GM12878 (cell line): Measurements from ENCODE around the gene SEL1L. TPM values are rescaled to one million over a fixed set of nuclear protein-coding genes. Genes with fewer than 3 reads are reported as not detected.

ENCODE experiments used
- BACH1 ChIP-seq: fragments of 450-650 bp; IDR thresholded peaks from 2 replicates; pipeline ENCODE4 v1.6.1; 2017; ENCODE audit warnings: mild to moderate bottlenecking, borderline replicate concordance
- BHLHE40 ChIP-seq, 2 experiments: fragments of 450-650 bp in 1 of 2; IDR thresholded peaks; 2 replicates each; pipeline ENCODE4 v1.6.1; 2011 to 2017; ENCODE audit warnings: low read depth in 2 of 2, borderline replicate concordance in 1 of 2, improper control_type of control experiment in 1 of 2, low read length in 1 of 2, mild to moderate bottlenecking in 1 of 2
- CREB1 ChIP-seq: IDR thresholded peaks from 2 replicates; pipeline ENCODE4 v1.6.1; 2012; ENCODE audit warnings: low read depth, mild to moderate bottlenecking, inconsistent platforms
- GATAD2B ChIP-seq: fragments of 450-650 bp; conservative IDR thresholded peaks from 2 replicates; pipeline ENCODE4 v1.6.1; 2017; ENCODE audit warnings: low read depth, mild to moderate bottlenecking, moderate library complexity
- RAD51 ChIP-seq: fragments of 450-650 bp; IDR thresholded peaks from 2 replicates; pipeline ENCODE4 v1.6.1; 2016; ENCODE audit warnings: moderate library complexity, mild to moderate bottlenecking, inconsistent platforms
- ZNF207 ChIP-seq: fragments of 450-650 bp; IDR thresholded peaks from 2 replicates; pipeline ENCODE4 v1.6.1; 2014; ENCODE audit warnings: antibody characterized with exemption, mild to moderate bottlenecking, borderline replicate concordance
- ZNF24 ChIP-seq: fragments of 450-650 bp; IDR thresholded peaks from 2 replicates; pipeline ENCODE4 v1.6.1; 2017; ENCODE audit warnings: antibody characterized with exemption, mild to moderate bottlenecking
- polyA plus RNA-seq, 11 experiments: library from polyadenylated mRNA; depleted of rRNA in 4 of 11; unstranded in 6 of 11; stranded (reverse) in 5 of 11; fragments of >200 nt; fragmentation: Nextera tagmentation in 4 of 11; fragmentation: Illumina TruSeq in 1 of 11; extraction: Ambion mirVana in 4 of 11; extraction: Trizol in 1 of 11; gene quantifications; 1 replicate in 1 of 11; 2 replicates in 10 of 11; pipeline versions ENCODE4 v1.2.1 to v1.2.3, GENCODE V29; 2011 to 2016; ENCODE audit warnings: inconsistent platforms in 2 of 11, missing spikeins in 2 of 11, low read depth in 1 of 11
- total RNA-seq, 4 experiments: library from RNA; depleted of rRNA in 3 of 4; stranded (reverse); fragments of >200 nt in 3 of 4; fragmentation: Illumina TruSeq in 1 of 4; extraction: Trizol in 1 of 4; gene quantifications; 2 replicates each; pipeline versions ENCODE4 v1.2.1 to v1.2.3, GENCODE V29; 2013 to 2021
- TF ChIP-seq, protein P1 (sequence below): fragments of 450-650 bp; IDR thresholded peaks from 2 replicates; pipeline ENCODE4 v1.6.1; 2017; ENCODE audit warnings: mild to moderate bottlenecking, low read depth, inconsistent platforms; ENCODE audit not compliant: poor library complexity, severe bottlenecking
- TF ChIP-seq, protein P2 (sequence below): IDR thresholded peaks from 2 replicates; pipeline ENCODE4 v1.6.1; 2012; ENCODE audit warnings: low read depth, low read length, improper control_type of control experiment
- TF ChIP-seq, protein P3 (sequence below): fragments of 150-350 bp; IDR thresholded peaks from 2 replicates; pipeline ENCODE4 v1.6.1; 2014; ENCODE audit warnings: mild to moderate bottlenecking, low read depth, low read length
- TF ChIP-seq, protein P4 (sequence below): fragments of 450-650 bp; IDR thresholded peaks from 2 replicates; pipeline ENCODE4 v1.6.1; 2016; ENCODE audit warnings: mild to moderate bottlenecking, moderate library complexity, borderline replicate concordance
- TF ChIP-seq, protein P5 (sequence below): fragments of 450-650 bp; IDR thresholded peaks from 2 replicates; pipeline ENCODE4 v1.6.1; 2014; ENCODE audit warnings: mild to moderate bottlenecking
- TF ChIP-seq, protein P6 (sequence below): fragments of 450-650 bp; IDR thresholded peaks from 2 replicates; pipeline ENCODE4 v1.6.1; 2017; ENCODE audit warnings: mild to moderate bottlenecking, moderate library complexity

Gene SEL1L
- total and polyA plus RNA-seq, 10 of the 15 experiments (the other 5 are each of a cell fraction or from before 2014, with no cell fraction given): 13.4 to 57.2 (median 31.7) TPM

DNA sequence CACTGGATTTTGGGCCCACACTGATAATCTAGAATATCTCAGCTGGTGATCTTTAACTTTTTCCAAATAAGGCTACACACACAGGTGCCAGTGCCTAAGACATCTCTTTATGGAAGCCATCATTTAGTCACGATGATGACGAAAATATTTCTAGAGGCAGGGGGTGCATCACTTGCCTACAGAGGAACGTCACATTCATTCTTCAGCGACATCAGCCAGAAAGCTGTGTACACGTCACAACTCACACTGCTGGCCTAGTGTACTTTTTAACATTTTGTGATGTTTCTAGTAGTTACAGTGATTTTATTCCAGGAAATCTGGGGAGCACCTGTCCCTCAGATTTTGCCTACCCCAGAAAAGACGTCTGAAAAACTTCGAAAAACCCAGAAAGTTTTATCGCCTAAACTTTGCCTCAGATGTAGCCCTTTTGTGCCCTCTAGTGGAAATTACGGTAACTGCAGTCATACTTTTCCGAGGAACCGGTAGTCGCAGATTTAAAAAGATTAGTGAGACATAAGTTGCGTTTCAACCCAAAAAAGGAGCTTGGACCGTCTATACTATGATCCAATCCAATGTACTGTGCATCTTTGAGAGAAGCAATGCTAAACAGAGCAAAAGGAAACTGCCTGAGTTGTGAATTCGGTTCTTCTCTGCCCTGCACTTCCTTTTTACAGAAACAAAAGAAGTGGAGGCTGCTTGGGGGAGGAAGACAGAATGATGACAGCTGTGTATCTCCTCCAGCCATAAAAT, 69.2 kb downstream of the SEL1L start (continued):
- TF ChIP-seq, protein P1, sequence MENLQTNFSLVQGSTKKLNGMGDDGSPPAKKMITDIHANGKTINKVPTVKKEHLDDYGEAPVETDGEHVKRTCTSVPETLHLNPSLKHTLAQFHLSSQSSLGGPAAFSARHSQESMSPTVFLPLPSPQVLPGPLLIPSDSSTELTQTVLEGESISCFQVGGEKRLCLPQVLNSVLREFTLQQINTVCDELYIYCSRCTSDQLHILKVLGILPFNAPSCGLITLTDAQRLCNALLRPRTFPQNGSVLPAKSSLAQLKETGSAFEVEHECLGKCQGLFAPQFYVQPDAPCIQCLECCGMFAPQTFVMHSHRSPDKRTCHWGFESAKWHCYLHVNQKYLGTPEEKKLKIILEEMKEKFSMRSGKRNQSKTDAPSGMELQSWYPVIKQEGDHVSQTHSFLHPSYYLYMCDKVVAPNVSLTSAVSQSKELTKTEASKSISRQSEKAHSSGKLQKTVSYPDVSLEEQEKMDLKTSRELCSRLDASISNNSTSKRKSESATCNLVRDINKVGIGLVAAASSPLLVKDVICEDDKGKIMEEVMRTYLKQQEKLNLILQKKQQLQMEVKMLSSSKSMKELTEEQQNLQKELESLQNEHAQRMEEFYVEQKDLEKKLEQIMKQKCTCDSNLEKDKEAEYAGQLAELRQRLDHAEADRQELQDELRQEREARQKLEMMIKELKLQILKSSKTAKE: peak; percentile 36
- TF ChIP-seq, protein P2, sequence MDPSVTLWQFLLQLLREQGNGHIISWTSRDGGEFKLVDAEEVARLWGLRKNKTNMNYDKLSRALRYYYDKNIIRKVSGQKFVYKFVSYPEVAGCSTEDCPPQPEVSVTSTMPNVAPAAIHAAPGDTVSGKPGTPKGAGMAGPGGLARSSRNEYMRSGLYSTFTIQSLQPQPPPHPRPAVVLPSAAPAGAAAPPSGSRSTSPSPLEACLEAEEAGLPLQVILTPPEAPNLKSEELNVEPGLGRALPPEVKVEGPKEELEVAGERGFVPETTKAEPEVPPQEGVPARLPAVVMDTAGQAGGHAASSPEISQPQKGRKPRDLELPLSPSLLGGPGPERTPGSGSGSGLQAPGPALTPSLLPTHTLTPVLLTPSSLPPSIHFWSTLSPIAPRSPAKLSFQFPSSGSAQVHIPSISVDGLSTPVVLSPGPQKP: no peak
- TF ChIP-seq, protein P3, sequence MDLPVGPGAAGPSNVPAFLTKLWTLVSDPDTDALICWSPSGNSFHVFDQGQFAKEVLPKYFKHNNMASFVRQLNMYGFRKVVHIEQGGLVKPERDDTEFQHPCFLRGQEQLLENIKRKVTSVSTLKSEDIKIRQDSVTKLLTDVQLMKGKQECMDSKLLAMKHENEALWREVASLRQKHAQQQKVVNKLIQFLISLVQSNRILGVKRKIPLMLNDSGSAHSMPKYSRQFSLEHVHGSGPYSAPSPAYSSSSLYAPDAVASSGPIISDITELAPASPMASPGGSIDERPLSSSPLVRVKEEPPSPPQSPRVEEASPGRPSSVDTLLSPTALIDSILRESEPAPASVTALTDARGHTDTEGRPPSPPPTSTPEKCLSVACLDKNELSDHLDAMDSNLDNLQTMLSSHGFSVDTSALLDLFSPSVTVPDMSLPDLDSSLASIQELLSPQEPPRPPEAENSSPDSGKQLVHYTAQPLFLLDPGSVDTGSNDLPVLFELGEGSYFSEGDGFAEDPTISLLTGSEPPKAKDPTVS: no peak
- TF ChIP-seq, protein P4, sequence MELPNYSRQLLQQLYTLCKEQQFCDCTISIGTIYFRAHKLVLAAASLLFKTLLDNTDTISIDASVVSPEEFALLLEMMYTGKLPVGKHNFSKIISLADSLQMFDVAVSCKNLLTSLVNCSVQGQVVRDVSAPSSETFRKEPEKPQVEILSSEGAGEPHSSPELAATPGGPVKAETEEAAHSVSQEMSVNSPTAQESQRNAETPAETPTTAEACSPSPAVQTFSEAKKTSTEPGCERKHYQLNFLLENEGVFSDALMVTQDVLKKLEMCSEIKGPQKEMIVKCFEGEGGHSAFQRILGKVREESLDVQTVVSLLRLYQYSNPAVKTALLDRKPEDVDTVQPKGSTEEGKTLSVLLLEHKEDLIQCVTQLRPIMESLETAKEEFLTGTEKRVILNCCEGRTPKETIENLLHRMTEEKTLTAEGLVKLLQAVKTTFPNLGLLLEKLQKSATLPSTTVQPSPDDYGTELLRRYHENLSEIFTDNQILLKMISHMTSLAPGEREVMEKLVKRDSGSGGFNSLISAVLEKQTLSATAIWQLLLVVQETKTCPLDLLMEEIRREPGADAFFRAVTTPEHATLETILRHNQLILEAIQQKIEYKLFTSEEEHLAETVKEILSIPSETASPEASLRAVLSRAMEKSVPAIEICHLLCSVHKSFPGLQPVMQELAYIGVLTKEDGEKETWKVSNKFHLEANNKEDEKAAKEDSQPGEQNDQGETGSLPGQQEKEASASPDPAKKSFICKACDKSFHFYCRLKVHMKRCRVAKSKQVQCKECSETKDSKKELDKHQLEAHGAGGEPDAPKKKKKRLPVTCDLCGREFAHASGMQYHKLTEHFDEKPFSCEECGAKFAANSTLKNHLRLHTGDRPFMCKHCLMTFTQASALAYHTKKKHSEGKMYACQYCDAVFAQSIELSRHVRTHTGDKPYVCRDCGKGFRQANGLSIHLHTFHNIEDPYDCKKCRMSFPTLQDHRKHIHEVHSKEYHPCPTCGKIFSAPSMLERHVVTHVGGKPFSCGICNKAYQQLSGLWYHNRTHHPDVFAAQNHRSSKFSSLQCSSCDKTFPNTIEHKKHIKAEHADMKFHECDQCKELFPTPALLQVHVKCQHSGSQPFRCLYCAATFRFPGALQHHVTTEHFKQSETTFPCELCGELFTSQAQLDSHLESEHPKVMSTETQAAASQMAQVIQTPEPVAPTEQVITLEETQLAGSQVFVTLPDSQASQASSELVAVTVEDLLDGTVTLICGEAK: no peak
- TF ChIP-seq RAD51 (no peak), CREB1 (peak; percentile 32; the same call in 1 of the 2 replicates), BACH1 (no peak), ZNF24 (no peak), ZNF207 (no peak), BHLHE40 (IDR thresholded peaks at IDR 0.05; ENCODE audit: borderline replicate concordance in 1 of 2, low read depth in 2 of 2, low read length in 1 of 2) (no peak), GATAD2B (no peak)
- TF ChIP-seq, protein P5, sequence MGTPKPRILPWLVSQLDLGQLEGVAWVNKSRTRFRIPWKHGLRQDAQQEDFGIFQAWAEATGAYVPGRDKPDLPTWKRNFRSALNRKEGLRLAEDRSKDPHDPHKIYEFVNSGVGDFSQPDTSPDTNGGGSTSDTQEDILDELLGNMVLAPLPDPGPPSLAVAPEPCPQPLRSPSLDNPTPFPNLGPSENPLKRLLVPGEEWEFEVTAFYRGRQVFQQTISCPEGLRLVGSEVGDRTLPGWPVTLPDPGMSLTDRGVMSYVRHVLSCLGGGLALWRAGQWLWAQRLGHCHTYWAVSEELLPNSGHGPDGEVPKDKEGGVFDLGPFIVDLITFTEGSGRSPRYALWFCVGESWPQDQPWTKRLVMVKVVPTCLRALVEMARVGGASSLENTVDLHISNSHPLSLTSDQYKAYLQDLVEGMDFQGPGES: no peak
- TF ChIP-seq, protein P6, sequence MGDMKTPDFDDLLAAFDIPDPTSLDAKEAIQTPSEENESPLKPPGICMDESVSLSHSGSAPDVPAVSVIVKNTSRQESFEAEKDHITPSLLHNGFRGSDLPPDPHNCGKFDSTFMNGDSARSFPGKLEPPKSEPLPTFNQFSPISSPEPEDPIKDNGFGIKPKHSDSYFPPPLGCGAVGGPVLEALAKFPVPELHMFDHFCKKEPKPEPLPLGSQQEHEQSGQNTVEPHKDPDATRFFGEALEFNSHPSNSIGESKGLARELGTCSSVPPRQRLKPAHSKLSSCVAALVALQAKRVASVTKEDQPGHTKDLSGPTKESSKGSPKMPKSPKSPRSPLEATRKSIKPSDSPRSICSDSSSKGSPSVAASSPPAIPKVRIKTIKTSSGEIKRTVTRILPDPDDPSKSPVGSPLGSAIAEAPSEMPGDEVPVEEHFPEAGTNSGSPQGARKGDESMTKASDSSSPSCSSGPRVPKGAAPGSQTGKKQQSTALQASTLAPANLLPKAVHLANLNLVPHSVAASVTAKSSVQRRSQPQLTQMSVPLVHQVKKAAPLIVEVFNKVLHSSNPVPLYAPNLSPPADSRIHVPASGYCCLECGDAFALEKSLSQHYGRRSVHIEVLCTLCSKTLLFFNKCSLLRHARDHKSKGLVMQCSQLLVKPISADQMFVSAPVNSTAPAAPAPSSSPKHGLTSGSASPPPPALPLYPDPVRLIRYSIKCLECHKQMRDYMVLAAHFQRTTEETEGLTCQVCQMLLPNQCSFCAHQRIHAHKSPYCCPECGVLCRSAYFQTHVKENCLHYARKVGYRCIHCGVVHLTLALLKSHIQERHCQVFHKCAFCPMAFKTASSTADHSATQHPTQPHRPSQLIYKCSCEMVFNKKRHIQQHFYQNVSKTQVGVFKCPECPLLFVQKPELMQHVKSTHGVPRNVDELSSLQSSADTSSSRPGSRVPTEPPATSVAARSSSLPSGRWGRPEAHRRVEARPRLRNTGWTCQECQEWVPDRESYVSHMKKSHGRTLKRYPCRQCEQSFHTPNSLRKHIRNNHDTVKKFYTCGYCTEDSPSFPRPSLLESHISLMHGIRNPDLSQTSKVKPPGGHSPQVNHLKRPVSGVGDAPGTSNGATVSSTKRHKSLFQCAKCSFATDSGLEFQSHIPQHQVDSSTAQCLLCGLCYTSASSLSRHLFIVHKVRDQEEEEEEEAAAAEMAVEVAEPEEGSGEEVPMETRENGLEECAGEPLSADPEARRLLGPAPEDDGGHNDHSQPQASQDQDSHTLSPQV: 0 out of 2 replicates have a peak, but pooled peaks have one; percentile 20
